ENCODE results near the gene BFSP2. TPM values are rescaled to one million over a fixed set of nuclear protein-coding genes. Genes with fewer than 3 reads are reported as not detected.

BFSP2 gene
- polyA plus RNA-seq, 1 experiment = not detected

- no peak for DNase-seq (ENCODE audit: low read depth, low spot score)
- H3K4me3 ChIP-seq (ENCODE audit: low read depth, low read length) = no peak overlapping the region
- H3K27ac ChIP-seq (ENCODE audit: low read depth, low read length) = no peak overlapping the region
- TF ChIP-seq CTCF (IDR thresholded peaks at IDR 0.05; ENCODE audit: low read depth, low read length) = no peak
- ChIA-PET CTCF (interaction anchor here (0.9 to 3.1 kb wide), 9 partner anchors 9 to 726 kb away, joined by 3 to 14 read pairs (median 4); no protein-coding TSS in a partner anchor), POLR2A (interaction anchor here (0.7 kb wide), 1 partner anchor 9 kb away, joined by 5 read pairs; no protein-coding TSS in a partner anchor)
- H3K9me3 ChIP-seq (ENCODE audit: control insufficient read depth, insufficient read depth, low read length) = no peaks in the 10 kb centered on the region
- peaks cover 5% of the 10 kb centered on the region for H3K27me3 ChIP-seq (ENCODE audit: control insufficient read depth, insufficient read depth, low read length)
Measured at GRCh38 chr3:133452641-133453319, 52.9 kb downstream of the BFSP2 start.

GRCh38 chr3:133453383-133453782 lies 53.5 kb downstream of the BFSP2 start:
- Histone ChIP-seq H3K9me3 (ENCODE audit: control insufficient read depth, insufficient read depth, low read length) (no peaks in the 10 kb centered on the region), H3K27ac (ENCODE audit: low read depth, low read length) (no peak overlapping the region), H3K4me3 (ENCODE audit: low read depth, low read length) (no peak overlapping the region), H3K27me3 (ENCODE audit: control insufficient read depth, insufficient read depth, low read length) (peaks cover 5% of the 10 kb centered on the region)
- no peak for DNase-seq (ENCODE audit: low read depth, low spot score)
- TF ChIP-seq CTCF (IDR thresholded peaks at IDR 0.05; ENCODE audit: low read depth, low read length) = no peak
- POLR2A ChIA-PET = no interaction called here
- CTCF ChIA-PET = interaction anchor here (0.9 to 3.1 kb wide), 5 partner anchors 10 to 126 kb away, joined by 3 to 14 read pairs (median 4); no protein-coding TSS in a partner anchor

- ChIA-PET POLR2A (interaction anchor here (0.6 kb wide), 1 partner anchor 358 kb away, joined by 5 read pairs; no protein-coding TSS in a partner anchor), CTCF (interaction anchor here (0.9 to 3.1 kb wide), 2 partner anchors 124 to 414 kb away, joined by 5 to 14 read pairs; no protein-coding TSS in a partner anchor)
- no peaks in the 10 kb centered on the region for H3K9me3 ChIP-seq (ENCODE audit: control insufficient read depth, insufficient read depth, low read length)
Measured at GRCh38 chr3:133455281-133455680, 55.4 kb downstream of the BFSP2 start.

GRCh38 chr3:133455960-133456359 lies 56.1 kb downstream of the BFSP2 start:
- CTCF ChIA-PET = interaction anchor here (1.1 kb wide), 1 partner anchor 18 kb away, joined by 3 read pairs; no protein-coding TSS in a partner anchor

More at GRCh38 chr3:133455281-133455680, 55.4 kb downstream of the BFSP2 start:
- peaks cover 5% of the 10 kb centered on the region for H3K27me3 ChIP-seq (ENCODE audit: control insufficient read depth, insufficient read depth, low read length)
- DNase-seq (ENCODE audit: low read depth, low spot score) = no peak
- TF ChIP-seq CTCF (IDR thresholded peaks at IDR 0.05; ENCODE audit: low read depth, low read length) = no peak
- H3K27ac ChIP-seq (ENCODE audit: low read depth, low read length) = no peak overlapping the region
- no peak overlapping the region for H3K4me3 ChIP-seq (ENCODE audit: low read depth, low read length)

More at GRCh38 chr3:133455960-133456359, 56.1 kb downstream of the BFSP2 start:
- Histone ChIP-seq H3K27me3 (ENCODE audit: control insufficient read depth, insufficient read depth, low read length) (peaks cover 5% of the 10 kb centered on the region), H3K27ac (ENCODE audit: low read depth, low read length) (no peak overlapping the region), H3K9me3 (ENCODE audit: control insufficient read depth, insufficient read depth, low read length) (no peaks in the 10 kb centered on the region), H3K4me3 (ENCODE audit: low read depth, low read length) (no peak overlapping the region)
- POLR2A ChIA-PET = interaction anchor here (0.6 kb wide), 1 partner anchor 358 kb away, joined by 5 read pairs; no protein-coding TSS in a partner anchor
- no peak for DNase-seq (ENCODE audit: low read depth, low spot score)
- no peak for TF ChIP-seq CTCF (IDR thresholded peaks at IDR 0.05; ENCODE audit: low read depth, low read length)

Measured in AG04450 (cell line).